AG20443 (cell line): ENCODE results near the gene HERC3.

Experiments used
- DNase-seq: peaks from one replicate; pipeline ENCODE4 v3.0.0; 2012; ENCODE audit warnings: low spot score, mixed read lengths

HERC3 gene

GRCh38 chr4:88660446-88661294 lies 68.4 kb downstream of the HERC3 start:
- DNase-seq: no peak

- DNase-seq: peak; percentile 44
Observed at GRCh38 chr4:88661739-88662138, 69.5 kb downstream of the HERC3 start.

- peak; percentile 25 for DNase-seq
Observed at GRCh38 chr4:88672987-88673386, 80.7 kb downstream of the HERC3 start.

GRCh38 chr4:88673886-88674285 lies 81.6 kb downstream of the HERC3 start:
- no peak for DNase-seq

- DNase-seq: no peak
Observed at GRCh38 chr4:88674565-88674964, 82.3 kb downstream of the HERC3 start.

- peak; percentile 61 for DNase-seq
Observed at GRCh38 chr4:88674979-88675378, 82.7 kb downstream of the HERC3 start.

DNA sequence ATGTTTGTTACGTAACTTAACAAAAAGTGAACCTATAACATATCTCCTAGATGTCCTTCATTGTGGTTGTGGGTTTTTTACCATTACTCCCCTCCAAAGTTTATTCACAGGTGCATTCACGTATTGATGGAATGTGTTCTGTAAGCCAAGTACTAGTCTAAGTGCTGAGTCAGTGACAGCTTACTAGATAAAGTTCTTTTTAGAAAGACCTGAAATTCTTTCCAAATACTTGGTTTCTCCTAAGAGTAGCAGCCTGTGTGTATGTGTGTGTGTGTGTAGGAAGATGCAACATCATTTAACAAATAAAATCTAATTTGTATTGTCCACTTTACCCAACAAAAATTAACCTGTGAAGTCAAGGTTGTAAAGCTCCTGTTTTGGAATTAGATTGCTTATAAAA lies 83.3 kb downstream of the HERC3 start:
- no peak for DNase-seq

DNA sequence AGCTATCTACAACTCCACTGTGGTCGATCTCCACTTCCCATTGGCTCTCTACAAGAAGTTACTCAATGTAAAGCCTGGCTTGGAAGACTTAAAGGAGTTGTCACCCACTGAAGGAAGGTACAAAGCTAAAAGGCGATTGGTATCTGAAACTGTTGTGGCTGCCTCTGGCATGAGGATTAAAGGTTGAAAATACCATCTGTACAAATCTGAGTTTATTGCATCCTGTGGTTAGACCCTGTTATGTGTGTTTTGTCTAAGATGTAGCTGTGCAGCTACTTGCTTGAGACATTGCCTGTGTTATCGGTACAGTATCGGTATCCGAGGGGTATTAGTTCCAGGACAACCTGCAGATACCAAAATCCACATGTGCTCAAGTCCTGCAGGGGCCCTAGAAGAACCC lies 88.9 kb downstream of the HERC3 start:
- no peak for DNase-seq

DNA sequence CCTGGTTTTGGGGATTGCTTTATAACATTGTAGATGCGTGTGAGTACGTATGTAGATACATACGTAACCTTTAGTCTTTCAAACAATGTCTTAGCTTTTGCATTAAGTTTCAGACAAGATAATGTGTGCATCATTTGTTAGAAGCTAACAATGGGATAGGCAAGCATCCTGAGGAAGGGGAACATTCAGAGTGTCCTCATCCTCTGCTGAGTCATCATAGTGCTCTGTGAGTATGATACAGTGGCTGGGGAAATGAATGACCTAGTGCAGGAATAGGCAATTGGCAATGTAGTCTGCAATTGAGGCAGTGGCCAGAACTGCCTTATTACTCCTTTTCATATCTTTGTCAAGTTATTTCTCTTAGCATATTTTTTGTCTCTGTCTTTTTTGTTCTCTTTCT lies 98.1 kb downstream of the HERC3 start:
- DNase-seq: peak; percentile 22

DNA sequence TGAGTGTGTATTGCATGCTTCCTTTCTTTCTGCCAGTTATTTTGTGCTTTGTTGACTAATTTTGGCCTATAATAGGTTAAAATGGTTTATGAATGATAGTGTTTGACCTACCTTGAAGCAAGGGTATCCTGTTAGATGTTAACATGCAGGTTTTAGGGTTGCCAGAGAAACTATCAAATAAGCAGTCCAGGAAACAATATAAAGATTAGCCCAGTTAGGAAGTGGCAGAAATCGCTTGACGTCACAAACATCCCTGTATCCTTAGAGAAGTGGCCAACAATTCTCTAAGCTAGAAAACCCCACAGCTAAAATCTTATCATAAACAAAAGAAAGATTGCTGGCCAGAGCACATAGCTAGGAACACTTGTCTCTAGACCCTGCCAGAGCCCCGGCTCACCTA lies 101.5 kb downstream of the HERC3 start:
- DNase-seq: no peak

DNA sequence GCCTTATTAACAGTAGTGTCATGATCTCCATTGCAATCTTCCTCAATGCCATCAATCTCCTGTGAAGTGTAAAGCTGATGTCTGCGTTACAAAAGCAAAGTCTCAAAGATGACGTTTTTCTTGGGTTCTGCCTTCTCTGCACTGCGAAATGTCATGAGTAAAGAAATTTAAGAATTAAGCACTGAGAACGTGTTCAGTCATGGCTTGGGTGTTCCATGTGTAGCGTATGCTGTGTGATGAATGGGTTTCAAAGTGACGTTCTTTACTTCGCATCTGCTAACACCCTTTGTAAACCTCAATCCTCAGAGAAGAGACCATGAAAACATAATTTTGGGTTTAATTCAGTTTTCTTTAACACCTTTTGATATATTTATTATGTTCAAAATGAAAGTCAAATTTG lies 104.3 kb downstream of the HERC3 start:
- DNase-seq: no peak

- DNase-seq: peak; percentile 38
Observed at GRCh38 chr4:88697141-88697540, 104.9 kb downstream of the HERC3 start.

GRCh38 chr4:88697588-88698329 lies 105.5 kb downstream of the HERC3 start, which contains the start of gene NAP1L5:
Gene NAP1L5 (minus strand): TSS chr4:88697829. CDS start chr4:88697754, 75 bp downstream.
- DNase-seq: peak; percentile 81

DNA sequence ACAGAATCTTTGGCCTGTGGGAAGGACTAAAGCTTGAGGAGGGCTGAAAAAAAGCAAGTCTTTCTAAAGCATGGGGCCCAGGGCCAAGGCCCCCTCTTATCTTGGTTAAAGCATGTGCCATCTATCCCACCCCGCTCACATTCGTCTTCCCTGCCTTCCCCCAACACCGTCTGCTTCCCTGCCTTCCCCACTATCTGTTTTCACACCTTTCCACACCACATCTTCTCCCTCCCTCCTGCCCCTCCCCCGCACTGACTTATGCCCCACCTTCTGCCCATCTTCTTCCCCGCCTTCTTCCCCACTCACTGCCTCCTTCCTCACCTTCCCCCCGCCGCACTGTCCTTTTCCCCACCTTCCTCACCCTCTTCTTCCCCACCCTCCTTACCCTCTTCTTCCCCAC lies 106.2 kb downstream of the HERC3 start:
- DNase-seq: no peak

DNA sequence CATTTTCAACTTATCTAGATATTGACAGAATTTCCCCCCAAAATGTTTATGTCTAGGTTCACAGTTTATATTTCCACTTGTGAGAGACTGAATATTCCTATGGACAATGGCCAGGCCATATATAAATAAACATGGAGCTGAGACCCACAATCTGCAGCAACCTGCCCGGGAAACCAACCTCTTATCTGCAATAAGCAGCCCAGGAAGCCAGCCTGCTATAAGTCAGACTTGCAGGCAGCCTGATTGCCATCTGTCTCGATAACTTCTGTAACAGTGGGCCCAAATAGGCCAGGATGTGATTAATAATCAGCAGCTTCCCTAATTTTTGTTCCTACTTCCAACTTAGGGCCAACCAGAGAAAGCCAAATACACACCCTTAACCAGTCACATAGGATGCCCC lies 110.5 kb downstream of the HERC3 start:
- no peak for DNase-seq

DNA sequence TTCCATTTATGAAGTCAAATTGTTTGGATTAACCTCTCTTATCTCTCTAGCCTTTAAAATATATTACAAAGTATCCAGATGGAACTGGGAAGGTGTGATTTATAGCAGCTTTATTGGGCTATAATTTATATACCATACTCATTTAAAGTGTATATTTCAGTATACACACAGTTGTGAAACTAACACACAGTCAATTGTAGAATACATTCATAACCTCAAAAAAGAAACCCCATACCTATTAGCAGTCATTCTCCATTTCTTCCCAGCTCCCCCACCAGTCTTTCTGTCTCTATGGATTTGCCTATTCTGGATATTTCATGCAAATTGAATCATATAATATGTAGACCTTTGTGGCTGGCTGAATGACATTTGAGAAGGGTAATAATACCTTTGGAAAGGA lies 112.9 kb downstream of the HERC3 start:
- no peak for DNase-seq

GRCh38 chr4:88705805-88706492 lies 113.7 kb downstream of the HERC3 start:
- DNase-seq: peak; percentile 43

DNA sequence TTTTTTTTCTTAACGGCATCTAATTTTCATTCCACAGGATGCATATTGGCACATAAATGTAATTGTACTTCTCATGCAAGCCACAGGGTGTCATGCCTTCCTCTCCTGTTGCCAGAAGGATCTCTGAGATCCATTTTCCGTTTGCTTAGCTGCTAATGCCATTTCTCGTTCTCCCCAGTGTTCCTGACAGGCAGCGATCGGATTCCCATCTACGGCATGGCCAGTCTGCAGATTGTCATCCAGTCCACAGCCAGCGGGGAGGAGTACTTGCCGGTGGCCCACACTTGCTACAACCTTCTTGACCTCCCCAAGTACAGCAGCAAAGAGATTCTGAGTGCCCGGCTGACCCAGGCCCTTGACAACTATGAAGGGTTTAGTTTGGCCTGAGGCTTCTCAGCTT lies 114.3 kb downstream of the HERC3 start:
- peak; percentile 71 for DNase-seq

DNA sequence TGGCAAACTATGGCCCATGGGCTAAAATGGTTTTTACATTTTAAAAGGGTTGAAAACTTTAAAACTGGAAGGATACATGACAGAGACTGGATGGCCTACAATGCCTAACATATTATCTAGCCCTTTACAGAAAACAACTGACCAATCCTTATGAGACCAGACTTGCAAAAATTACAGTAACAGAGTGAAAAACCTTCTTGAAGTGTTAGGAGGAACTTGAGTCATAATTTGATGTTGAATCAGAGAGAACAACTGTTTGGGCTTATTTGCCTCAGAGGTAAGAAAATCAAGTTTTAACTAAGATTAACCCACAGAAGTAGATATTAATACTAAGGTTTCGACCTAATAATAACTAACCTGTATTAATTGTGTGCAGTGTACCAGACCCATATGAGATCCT lies 117.7 kb downstream of the HERC3 start:
- no peak for DNase-seq

DNA sequence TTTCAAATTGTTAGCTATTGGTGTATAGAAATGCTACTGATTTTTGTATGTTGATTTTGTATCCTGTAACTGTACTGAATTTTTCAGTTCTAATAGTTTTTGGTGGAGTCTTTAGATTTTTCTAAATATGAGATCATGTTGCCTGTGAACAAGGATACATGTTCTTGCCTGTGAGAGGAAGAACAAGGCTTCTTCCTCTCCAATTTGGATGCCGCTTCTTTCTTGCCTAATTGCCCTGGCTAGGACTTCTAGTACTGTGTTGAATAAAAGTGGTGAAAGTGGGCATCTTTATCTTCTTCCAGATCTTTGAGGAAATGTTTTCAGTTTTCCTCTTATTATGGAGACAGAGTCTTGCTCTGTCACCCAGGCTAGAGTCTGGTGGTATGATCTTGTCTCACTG lies 121.5 kb downstream of the HERC3 start:
- DNase-seq: no peak

GRCh38 chr4:88718098-88718497 lies 125.8 kb downstream of the HERC3 start:
- no peak for DNase-seq

GRCh38 chr4:88719381-88719780 lies 127.1 kb downstream of the HERC3 start:
- no peak for DNase-seq
